ENCODE data around the gene CLIP1. TPM values are rescaled to one million over a fixed set of nuclear protein-coding genes. Genes with fewer than 3 reads are reported as not detected.
"Not testable (repeated sequence)": the region's sequence is repeated elsewhere in the genome, so short reads cannot be mapped to it uniquely, and the experiment has no call there.

The CLIP1 gene
- total RNA-seq, 1 donor from 2014 or later: 50.8 TPM

GRCh38 chr12:122382919-122383350 lies 39.5 kb downstream of the CLIP1 start:
- H3K4me3 ChIP-seq: no peak overlapping the region
- Mint-ChIP-seq H3K4me3 (no peak overlapping the region), H3K36me3 (peaks cover 4% of the 10 kb centered on the region), H3K4me1 (peaks cover 17% of the 10 kb centered on the region), H3K27me3 (ENCODE audit: insufficient read depth, low read depth) (no peaks in the 10 kb centered on the region), H3K9me3 (no peaks in the 10 kb centered on the region), H3K27ac (peak overlapping the region; percentile 21)
- H3K4me1 ChIP-seq: no peaks in the 10 kb centered on the region
- H2AFZ ChIP-seq (replicated peaks): no peak overlapping the region
- no peaks in the 10 kb centered on the region for H3F3A ChIP-seq (ENCODE audit: low read depth)
- H3K27ac ChIP-seq: no peak overlapping the region
- no peaks in the 10 kb centered on the region for H3K79me2 ChIP-seq (ENCODE audit: low read depth)
- no peaks in the 10 kb centered on the region for H3K27me3 ChIP-seq
- H3K9ac ChIP-seq: no peak overlapping the region
- no peak for DNase-seq (ENCODE audit: low spot score)
- TF ChIP-seq EZH2 (IDR thresholded peaks at IDR 0.05): no peak
- TF ChIP-seq CTCF (IDR thresholded peaks at IDR 0.05): no peak
- no peak for TF ChIP-seq EZH2phosphoT487 (IDR thresholded peaks at IDR 0.05)
- H3K4me2 ChIP-seq: no peak overlapping the region
- H3K36me3 ChIP-seq: peaks cover 4% of the 10 kb centered on the region
- H4K20me1 ChIP-seq (ENCODE audit: low read depth): no peaks in the 10 kb centered on the region
- H3K9me3 ChIP-seq (ENCODE audit: low read depth): no peaks in the 10 kb centered on the region

DNA sequence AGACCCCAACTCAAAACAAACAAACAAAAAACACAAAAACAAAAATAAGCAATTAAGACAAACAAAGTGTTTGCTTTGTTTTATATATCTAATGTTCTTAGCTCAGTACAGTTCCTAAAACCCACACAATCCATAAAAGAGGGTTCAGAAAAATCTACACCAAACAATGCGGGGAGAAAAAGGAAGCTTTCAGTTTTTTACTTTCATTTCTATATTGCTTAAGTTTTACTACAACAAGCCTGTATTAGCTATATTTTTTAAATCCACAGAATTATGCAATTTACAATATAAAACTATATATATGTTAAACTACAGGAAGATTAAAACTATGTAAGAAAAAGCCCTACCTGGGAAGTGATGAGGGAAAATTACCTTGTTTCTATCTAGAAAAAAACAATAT lies 41.4 kb downstream of the CLIP1 start:
- peaks cover 17% of the 10 kb centered on the region for H3K4me1 Mint-ChIP-seq
- H3K4me2 ChIP-seq: no peak overlapping the region
- no peaks in the 10 kb centered on the region for H3F3A ChIP-seq (ENCODE audit: low read depth)
- H3K4me1 ChIP-seq: no peaks in the 10 kb centered on the region
- no peaks in the 10 kb centered on the region for H3K27me3 ChIP-seq
- no peaks in the 10 kb centered on the region for H3K9me3 Mint-ChIP-seq
- H2AFZ ChIP-seq (replicated peaks): no peak overlapping the region
- no peak overlapping the region for H3K9ac ChIP-seq
- no peak overlapping the region for H3K4me3 ChIP-seq
- TF ChIP-seq CTCF (IDR thresholded peaks at IDR 0.05) (no peak), EZH2 (IDR thresholded peaks at IDR 0.05) (no peak), EZH2phosphoT487 (IDR thresholded peaks at IDR 0.05) (no peak)
- H4K20me1 ChIP-seq (ENCODE audit: low read depth): no peaks in the 10 kb centered on the region
- no peak overlapping the region for H3K27ac ChIP-seq
- no peak for DNase-seq (ENCODE audit: low spot score)
- no peak overlapping the region for H3K27ac Mint-ChIP-seq
- H3K36me3 ChIP-seq: peaks cover 4% of the 10 kb centered on the region
- H3K79me2 ChIP-seq (ENCODE audit: low read depth): no peaks in the 10 kb centered on the region
- peaks cover 10% of the 10 kb centered on the region for H3K36me3 Mint-ChIP-seq
- H3K4me3 Mint-ChIP-seq: no peak overlapping the region
- peaks cover 2% of the 10 kb centered on the region for H3K27me3 Mint-ChIP-seq (ENCODE audit: insufficient read depth, low read depth)
- no peaks in the 10 kb centered on the region for H3K9me3 ChIP-seq (ENCODE audit: low read depth)

DNA sequence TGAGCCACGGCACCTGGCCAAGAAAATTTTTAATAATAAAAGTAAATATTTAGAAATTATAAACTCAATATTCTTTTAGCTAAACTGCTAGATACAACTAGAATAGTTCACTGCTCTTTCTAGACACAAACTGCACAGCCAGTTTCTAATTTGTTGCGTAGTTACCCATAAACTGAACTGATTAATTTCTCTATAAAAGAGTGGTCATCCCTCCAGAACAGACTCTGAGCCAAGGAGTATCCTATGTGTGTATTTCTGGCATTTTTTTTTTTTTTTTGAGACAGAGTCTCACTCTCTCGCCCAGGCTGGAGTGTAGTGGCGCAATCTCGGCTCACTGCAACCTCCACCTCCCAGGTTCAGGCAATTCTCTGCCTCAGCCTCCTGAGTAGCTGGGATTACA lies 45.7 kb downstream of the CLIP1 start:
- not testable (repeated sequence) for H3K4me3 Mint-ChIP-seq; H3K27me3 Mint-ChIP-seq (ENCODE audit: insufficient read depth, low read depth); H3K4me1 ChIP-seq; H3K36me3 ChIP-seq; H3F3A ChIP-seq (ENCODE audit: low read depth); H3K4me2 ChIP-seq; H3K9ac ChIP-seq; H4K20me1 ChIP-seq (ENCODE audit: low read depth); H3K27ac Mint-ChIP-seq; H3K9me3 Mint-ChIP-seq; H3K4me3 ChIP-seq; H3K27me3 ChIP-seq; H2AFZ ChIP-seq (replicated peaks); H3K4me1 Mint-ChIP-seq; DNase-seq (ENCODE audit: low spot score); H3K79me2 ChIP-seq (ENCODE audit: low read depth); H3K9me3 ChIP-seq (ENCODE audit: low read depth); H3K27ac ChIP-seq
- peaks cover 13% of the 10 kb centered on the region for H3K36me3 Mint-ChIP-seq

GRCh38 chr12:122374707-122375106 lies 47.8 kb downstream of the CLIP1 start:
- Histone ChIP-seq H3K36me3 (peaks cover 4% of the 10 kb centered on the region), H4K20me1 (ENCODE audit: low read depth) (no peaks in the 10 kb centered on the region), H3K79me2 (ENCODE audit: low read depth) (no peaks in the 10 kb centered on the region), H3K27me3 (no peaks in the 10 kb centered on the region), H3K9ac (no peak overlapping the region), H3K9me3 (ENCODE audit: low read depth) (no peaks in the 10 kb centered on the region), H2AFZ (replicated peaks) (no peak overlapping the region), H3K4me3 (no peak overlapping the region), H3F3A (ENCODE audit: low read depth) (no peaks in the 10 kb centered on the region), H3K27ac (no peak overlapping the region), H3K4me1 (no peaks in the 10 kb centered on the region), H3K4me2 (no peak overlapping the region)
- no peak for TF ChIP-seq CTCF (IDR thresholded peaks at IDR 0.05)
- no peak for TF ChIP-seq EZH2phosphoT487 (IDR thresholded peaks at IDR 0.05)
- TF ChIP-seq EZH2 (IDR thresholded peaks at IDR 0.05): no peak
- H3K27me3 Mint-ChIP-seq (ENCODE audit: insufficient read depth, low read depth): peaks cover 2% of the 10 kb centered on the region
- no peak overlapping the region for H3K27ac Mint-ChIP-seq
- H3K4me1 Mint-ChIP-seq: no peaks in the 10 kb centered on the region
- no peaks in the 10 kb centered on the region for H3K9me3 Mint-ChIP-seq
- no peak overlapping the region for H3K4me3 Mint-ChIP-seq
- DNase-seq (ENCODE audit: low spot score): no peak
- peaks cover 21% of the 10 kb centered on the region for H3K36me3 Mint-ChIP-seq

Measured in neural progenitor cell (in vitro differentiated cells).